ENCODE results near the gene RAB28. TPM values are rescaled to one million over a fixed set of nuclear protein-coding genes. Genes with fewer than 3 reads are reported as not detected.
"Not testable (repeated sequence)": the region's sequence is repeated elsewhere in the genome, so short reads cannot be mapped to it uniquely, and the experiment has no call there.

Gene RAB28
- total RNA-seq, 1 donor from 2014 or later = 17.9 TPM

- no peak overlapping the region for H3K27ac ChIP-seq
- intact Hi-C loops (cut with DNase I) = no loop called here
- DNase-seq (no peak), ATAC-seq (no peak)
- no peaks in the 10 kb centered on the region for H3K27me3 ChIP-seq
- H3K4me1 ChIP-seq = no peaks in the 10 kb centered on the region
- no peaks in the 10 kb centered on the region for H3K36me3 ChIP-seq
- H3K4me3 ChIP-seq = no peak overlapping the region
- TF ChIP-seq CTCF (IDR thresholded peaks at IDR 0.05) = no peak
- H3K9me3 ChIP-seq = no peaks in the 10 kb centered on the region
Observed at GRCh38 chr4:13403833-13404232, 80.3 kb downstream of the RAB28 start.

- ATAC-seq = no peak
- Histone ChIP-seq H3K36me3 (no peaks in the 10 kb centered on the region), H3K27ac (no peak overlapping the region), H3K9me3 (no peaks in the 10 kb centered on the region), H3K4me3 (no peak overlapping the region), H3K27me3 (no peaks in the 10 kb centered on the region), H3K4me1 (no peaks in the 10 kb centered on the region)
- intact Hi-C loops (cut with DNase I) = no loop called here
- DNase-seq = no peak
- no peak for TF ChIP-seq CTCF (IDR thresholded peaks at IDR 0.05)
Observed at GRCh38 chr4:13403326-13403725, 80.8 kb downstream of the RAB28 start.

- intact Hi-C loops (cut with DNase I) = no loop called here
- DNase-seq (no peak), ATAC-seq (no peak)
- H3K9me3 ChIP-seq = no peaks in the 10 kb centered on the region
- H3K4me3 ChIP-seq = no peak overlapping the region
- no peak for TF ChIP-seq CTCF (IDR thresholded peaks at IDR 0.05)
- H3K36me3 ChIP-seq = no peaks in the 10 kb centered on the region
- no peak overlapping the region for H3K27ac ChIP-seq
- no peaks in the 10 kb centered on the region for H3K27me3 ChIP-seq
- peaks cover 5% of the 10 kb centered on the region for H3K4me1 ChIP-seq
Observed at GRCh38 chr4:13399257-13399656, 84.9 kb downstream of the RAB28 start.

GRCh38 chr4:13396161-13396560, 88.0 kb downstream of the RAB28 start:
- intact Hi-C loops (cut with DNase I) = no loop called here
- no peak overlapping the region for H3K4me3 ChIP-seq
- no peaks in the 10 kb centered on the region for H3K9me3 ChIP-seq
- TF ChIP-seq CTCF (IDR thresholded peaks at IDR 0.05) = no peak
- no peaks in the 10 kb centered on the region for H3K27me3 ChIP-seq
- ATAC-seq (no peak), DNase-seq (no peak)
- no peaks in the 10 kb centered on the region for H3K36me3 ChIP-seq
- H3K4me1 ChIP-seq = peaks cover 5% of the 10 kb centered on the region
- H3K27ac ChIP-seq = no peak overlapping the region

GRCh38 chr4:13389901-13390300, 94.2 kb downstream of the RAB28 start:
- H3K4me3 ChIP-seq; H3K9me3 ChIP-seq; H3K27me3 ChIP-seq; H3K27ac ChIP-seq; DNase-seq; intact Hi-C loops (cut with DNase I); H3K36me3 ChIP-seq; H3K4me1 ChIP-seq; ATAC-seq: not testable (repeated sequence)

- intact Hi-C loops (cut with DNase I) = no loop called here
- Histone ChIP-seq H3K27ac (no peak overlapping the region), H3K27me3 (no peaks in the 10 kb centered on the region), H3K9me3 (peaks cover 4% of the 10 kb centered on the region), H3K4me3 (no peak overlapping the region), H3K36me3 (no peaks in the 10 kb centered on the region), H3K4me1 (no peaks in the 10 kb centered on the region)
- TF ChIP-seq CTCF (IDR thresholded peaks at IDR 0.05) = no peak
- no peak for ATAC-seq
- DNase-seq = no peak
Observed at GRCh38 chr4:13386405-13387107, 97.6 kb downstream of the RAB28 start.
